Measurements from ENCODE around the gene APOA1. TPM values are rescaled to one million over a fixed set of nuclear protein-coding genes. Genes with fewer than 3 reads are reported as not detected.

APOA1 gene
- total and polyA plus RNA-seq, 2 donors (not counting 3 experiments of a cell fraction or from before 2014, with no cell fraction given), result not detected

DNA sequence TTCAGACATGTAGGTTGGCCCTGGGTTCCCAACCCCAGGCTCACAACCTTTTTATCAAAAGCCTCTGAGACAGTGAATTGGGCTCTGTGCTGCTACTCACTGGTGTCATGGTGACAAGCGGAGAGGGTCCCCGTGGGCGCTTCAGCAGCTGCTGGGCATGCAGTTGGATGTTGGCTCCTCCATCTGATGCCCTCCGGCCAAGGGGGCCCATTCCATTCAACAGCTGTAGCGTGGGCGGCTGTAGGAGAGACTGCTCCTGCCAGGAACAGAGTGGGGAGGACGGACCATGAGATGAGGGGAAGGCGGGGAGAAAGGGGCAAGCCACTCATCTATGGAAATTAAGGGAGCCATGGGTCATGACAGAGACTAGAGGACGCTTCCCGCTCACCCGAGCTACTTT, 36.0 kb upstream of the APOA1 start:
- DNase-seq (ENCODE audit: low read depth, low spot score) (no peak), FAIRE-seq (no peak)
- dilution Hi-C loops (cut with MboI; ENCODE audit: extremely low pct_ligation_motif_present, low sequenced_read_pairs), result no loop called here

More for the DNA sequence above, 36.0 kb upstream of the APOA1 start:
- Histone ChIP-seq H2AFZ (ENCODE audit: low read depth, low read length) (no peak overlapping the region), H3K27me3 (ENCODE audit: control insufficient read depth in 2 of 2, insufficient read depth in 2 of 2, low read length in 2 of 2) (no peaks in the 10 kb centered on the region), H3K9me1 (replicated peaks; ENCODE audit: control insufficient read depth, extremely low read depth, insufficient read depth, low read length) (no peaks in the 10 kb centered on the region), H3K27ac (ENCODE audit: insufficient read depth, low read depth, low read length) (no peak overlapping the region), H3K9ac (replicated peaks; ENCODE audit: extremely low read depth, insufficient read depth, low read length) (no peak overlapping the region), H3K9me3 (replicated peaks; ENCODE audit: control insufficient read depth, insufficient read depth, low read length) (no peaks in the 10 kb centered on the region), H3K4me1 (ENCODE audit: control insufficient read depth, extremely low read depth, insufficient read depth, low read length) (peaks cover 6% of the 10 kb centered on the region), H3K36me3 (ENCODE audit: control insufficient read depth in 2 of 2, extremely low read depth in 1 of 2, insufficient read depth in 2 of 2, low read length in 2 of 2) (peaks cover 6 to 10% of the 10 kb centered on the region in 2 experiments), H3K4me2 (ENCODE audit: insufficient read depth, low read length) (no peak overlapping the region), H3K79me2 (ENCODE audit: control insufficient read depth, insufficient read depth, low read length) (no peaks in the 10 kb centered on the region), H4K20me1 (replicated peaks; ENCODE audit: control insufficient read depth, extremely low read depth, insufficient read depth, low read length) (no peaks in the 10 kb centered on the region), H3K4me3 (replicated peaks in 1 of 3; ENCODE audit: insufficient read depth in 1 of 3, low read depth in 1 of 3, low read length in 3 of 3) (no peak overlapping the region)
- no TSS peak for BruUV-seq (replicated peaks)
- ChIA-PET POLR2A (no interaction called here), CTCF (interaction anchor here (2.1 kb wide), 1 partner anchor 82 kb away, joined by 5 read pairs; the partner anchor contains the start of gene APOA5)
- TF ChIP-seq EZH2 (IDR thresholded peaks at IDR 0.05; ENCODE audit: borderline replicate concordance, low read depth, low read length, severe bottlenecking) (no peak), FOS (IDR thresholded peaks at IDR 0.05; ENCODE audit: borderline replicate concordance, insufficient read depth, low read length) (no peak), MYC (IDR thresholded peaks at IDR 0.05; ENCODE audit: low read depth, low read length) (no peak), GATA2 (IDR thresholded peaks at IDR 0.05; ENCODE audit: insufficient read depth, insufficient read length, low read depth, low read length) (no peak), JUN (IDR thresholded peaks at IDR 0.05; ENCODE audit: borderline replicate concordance, insufficient read depth, insufficient read length, low read depth) (no peak), POLR2A (IDR thresholded peaks at IDR 0.05; ENCODE audit: low read depth, low read length) (no peak), POLR2AphosphoS5 (IDR thresholded peaks at IDR 0.05; ENCODE audit: insufficient read depth, low read depth, low read length) (no peak)
- TF ChIP-seq, protein P1, sequence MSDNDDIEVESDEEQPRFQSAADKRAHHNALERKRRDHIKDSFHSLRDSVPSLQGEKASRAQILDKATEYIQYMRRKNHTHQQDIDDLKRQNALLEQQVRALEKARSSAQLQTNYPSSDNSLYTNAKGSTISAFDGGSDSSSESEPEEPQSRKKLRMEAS (IDR thresholded peaks at IDR 0.05; ENCODE audit: insufficient read depth, insufficient read length), result no peak
- TF ChIP-seq, protein P2, sequence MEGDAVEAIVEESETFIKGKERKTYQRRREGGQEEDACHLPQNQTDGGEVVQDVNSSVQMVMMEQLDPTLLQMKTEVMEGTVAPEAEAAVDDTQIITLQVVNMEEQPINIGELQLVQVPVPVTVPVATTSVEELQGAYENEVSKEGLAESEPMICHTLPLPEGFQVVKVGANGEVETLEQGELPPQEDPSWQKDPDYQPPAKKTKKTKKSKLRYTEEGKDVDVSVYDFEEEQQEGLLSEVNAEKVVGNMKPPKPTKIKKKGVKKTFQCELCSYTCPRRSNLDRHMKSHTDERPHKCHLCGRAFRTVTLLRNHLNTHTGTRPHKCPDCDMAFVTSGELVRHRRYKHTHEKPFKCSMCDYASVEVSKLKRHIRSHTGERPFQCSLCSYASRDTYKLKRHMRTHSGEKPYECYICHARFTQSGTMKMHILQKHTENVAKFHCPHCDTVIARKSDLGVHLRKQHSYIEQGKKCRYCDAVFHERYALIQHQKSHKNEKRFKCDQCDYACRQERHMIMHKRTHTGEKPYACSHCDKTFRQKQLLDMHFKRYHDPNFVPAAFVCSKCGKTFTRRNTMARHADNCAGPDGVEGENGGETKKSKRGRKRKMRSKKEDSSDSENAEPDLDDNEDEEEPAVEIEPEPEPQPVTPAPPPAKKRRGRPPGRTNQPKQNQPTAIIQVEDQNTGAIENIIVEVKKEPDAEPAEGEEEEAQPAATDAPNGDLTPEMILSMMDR (IDR thresholded peaks at IDR 0.05; ENCODE audit: extremely low read depth in 1 of 2, insufficient read depth in 1 of 2, low read depth in 1 of 2, low read length in 2 of 2), result no peak
- intact Hi-C loops (cut with micrococcal nuclease), result no loop called here

Measured in endothelial cell of umbilical vein (primary cell).